NB4 (cell line): ENCODE measurements around the gene KCNC2.

Experiments
- CTCF ChIP-seq: IDR thresholded peaks from one replicate; pipeline ENCODE4 v1.5.1; 2012; ENCODE audit warnings: low read depth, low read length
- MYC ChIP-seq: IDR thresholded peaks from 2 replicates; pipeline ENCODE4 v1.6.1; 2011; ENCODE audit warnings: low read depth, low read length

DNA sequence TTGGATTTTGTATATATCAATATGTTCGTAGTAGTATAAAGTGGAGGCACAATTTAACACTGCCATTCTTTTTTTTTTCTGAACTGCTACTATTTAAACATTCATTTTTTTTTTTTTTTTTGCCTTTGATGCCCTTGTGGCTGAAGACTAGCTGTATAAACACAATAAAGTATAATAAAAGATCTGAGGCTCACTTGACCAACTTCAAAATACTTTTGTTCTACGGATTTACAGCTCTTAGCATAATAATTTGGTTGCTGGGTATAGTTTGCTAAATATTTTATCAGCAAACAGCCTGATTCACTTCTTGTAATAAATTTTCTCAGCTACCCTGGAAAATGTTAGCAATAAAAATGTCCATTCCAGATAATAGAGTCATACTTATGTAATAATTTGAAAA, 128.3 kb downstream of the KCNC2 start:
- no peak for TF ChIP-seq CTCF
- TF ChIP-seq MYC = no peak
